Activated T-helper 1 cell treated with anti-CD3 and anti-CD28 coated beads, Interleukin-12 subunit alpha, Interleukin-12 subunit beta, Interleukin-2, Interleukin-4 antibody, amounts not matched to agents 30 ng/mL and 10 ng/mL and 1 ng/mL, durations not matched to agents 14 hours and 24 hours and 36 hours (primary cell): ENCODE results near the gene DCHS1. TPM values are rescaled to one million over a fixed set of nuclear protein-coding genes. Genes with fewer than 3 reads are reported as not detected.
A peak's percentile ranks its signal among the peaks of the same experiment; 100 is the strongest.

Experiments
- DNase-seq: peaks from one replicate; pipeline ENCODE4 v3.0.0; 2021; ENCODE audit warnings: low spot score
- H3K27ac Mint-ChIP-seq: one replicate; pipeline ENCODE4 v1.8.0; 2021; ENCODE audit warnings: mild to moderate bottlenecking, mixed read lengths
- H3K27me3 Mint-ChIP-seq: one replicate; pipeline ENCODE4 v1.8.0; 2022; ENCODE audit warnings: mild to moderate bottlenecking, moderate library complexity, mixed read lengths; ENCODE audit not compliant: insufficient read depth
- H3K36me3 Mint-ChIP-seq: one replicate; pipeline ENCODE4 v1.8.0; 2021; ENCODE audit warnings: low read depth, mixed read lengths
- H3K4me1 Mint-ChIP-seq: one replicate; pipeline ENCODE4 v1.8.0; 2021; ENCODE audit warnings: low read depth, mixed read lengths
- H3K4me3 Mint-ChIP-seq: one replicate; pipeline ENCODE4 v1.8.0; 2021; ENCODE audit warnings: mild to moderate bottlenecking, moderate library complexity, mixed read lengths
- H3K9me3 Mint-ChIP-seq: one replicate; pipeline ENCODE4 v1.8.0; 2021; ENCODE audit warnings: mixed read lengths
- intact Hi-C: fragments of 100-400 bp; cut with micrococcal nuclease; formaldehyde crosslinking; loops from one replicate; pipeline ENCODE4 v1.15.1; 2024
- total RNA-seq: library from RNA; stranded (reverse); gene quantifications from 2 replicates; pipeline ENCODE4 v1.2.3, GENCODE V29; 2022

The DCHS1 gene
- total RNA-seq, 1 donor from 2014 or later: 0.39 TPM

- Mint-ChIP-seq H3K9me3 (no peaks in the 10 kb centered on the region), H3K27ac (peak overlapping the region; percentile 54), H3K27me3 (no peaks in the 10 kb centered on the region), H3K36me3 (peaks cover 10% of the 10 kb centered on the region), H3K4me3 (peak overlapping the region; percentile 43), H3K4me1 (no peaks in the 10 kb centered on the region)
- no peak for DNase-seq
- intact Hi-C loops: loop anchor here (10.0 kb wide), 1 partner anchor 932 kb away; the partner anchor contains the start of genes TRIM22 and TRIM5
Measured at GRCh38 chr11:6616596-6617250, 38.9 kb downstream of the DCHS1 start.

- no peak overlapping the region for H3K27ac Mint-ChIP-seq
Measured at GRCh38 chr11:6615882-6616585, 39.6 kb downstream of the DCHS1 start.

GRCh38 chr11:6615046-6615445, 40.6 kb downstream of the DCHS1 start:
- Mint-ChIP-seq H3K36me3 (peaks cover 21% of the 10 kb centered on the region), H3K4me1 (peaks cover 13% of the 10 kb centered on the region), H3K27me3 (no peaks in the 10 kb centered on the region), H3K27ac (no peak overlapping the region), H3K9me3 (no peaks in the 10 kb centered on the region), H3K4me3 (no peak overlapping the region)
- intact Hi-C loops: loop anchor here (10.0 kb wide), 1 partner anchor 930 kb away; the partner anchor contains the start of genes TRIM22 and TRIM5
- no peak for DNase-seq

More at GRCh38 chr11:6615882-6616585, 39.6 kb downstream of the DCHS1 start:
- DNase-seq: no peak
- H3K36me3 Mint-ChIP-seq: peaks cover 15% of the 10 kb centered on the region
- H3K9me3 Mint-ChIP-seq: no peaks in the 10 kb centered on the region
- H3K4me1 Mint-ChIP-seq: peaks cover 5% of the 10 kb centered on the region
- peak overlapping the region; percentile 6 for H3K4me3 Mint-ChIP-seq
- intact Hi-C loops: loop anchor here (10.0 kb wide), 1 partner anchor 931 kb away; the partner anchor contains the start of genes TRIM22 and TRIM5
- H3K27me3 Mint-ChIP-seq: no peaks in the 10 kb centered on the region

GRCh38 chr11:6614446-6614845, 41.2 kb downstream of the DCHS1 start:
- no peak for DNase-seq
- Mint-ChIP-seq H3K9me3 (no peaks in the 10 kb centered on the region), H3K4me1 (peaks cover 19% of the 10 kb centered on the region), H3K36me3 (peaks cover 27% of the 10 kb centered on the region), H3K27ac (no peak overlapping the region), H3K4me3 (no peak overlapping the region), H3K27me3 (no peaks in the 10 kb centered on the region)
- intact Hi-C loops: loop anchor here (10.0 kb wide), 1 partner anchor 930 kb away; the partner anchor contains the start of genes TRIM22 and TRIM5

GRCh38 chr11:6613496-6613895, 42.1 kb downstream of the DCHS1 start:
- H3K4me3 Mint-ChIP-seq: no peak overlapping the region
- peaks cover 32% of the 10 kb centered on the region for H3K36me3 Mint-ChIP-seq
- H3K4me1 Mint-ChIP-seq: peaks cover 20% of the 10 kb centered on the region
- no peaks in the 10 kb centered on the region for H3K27me3 Mint-ChIP-seq
- no peaks in the 10 kb centered on the region for H3K9me3 Mint-ChIP-seq
- intact Hi-C loops: loop anchor here (2.0 to 10.0 kb wide), 2 partner anchors 133 to 929 kb away; partner anchors contain the start of genes TRIM22 and TRIM5
- no peak for DNase-seq
- no peak overlapping the region for H3K27ac Mint-ChIP-seq

GRCh38 chr11:6612213-6613041, 43.2 kb downstream of the DCHS1 start, which contains the start of gene TAF10:
TAF10 (minus strand) TSS chr11:6612216; CDS start chr11:6612189, 27 bp downstream.
- intact Hi-C loops: loop anchor here (1.0 to 10.0 kb wide), 6 partner anchors 9 to 928 kb away; partner anchors contain the start of genes ARFIP2, FHIP1B, ILK and MRPL17
- H3K27ac Mint-ChIP-seq: peak within 1 kb of the TSS; percentile 87
- peak within 1 kb of the TSS; percentile 93 for H3K4me3 Mint-ChIP-seq
- no peaks in the 10 kb centered on the region for H3K27me3 Mint-ChIP-seq
- peaks cover 38% of the 10 kb centered on the region for H3K36me3 Mint-ChIP-seq
- H3K4me1 Mint-ChIP-seq: peaks cover 29% of the 10 kb centered on the region
- DNase-seq: peak; percentile 95
- H3K9me3 Mint-ChIP-seq: no peaks in the 10 kb centered on the region

- no peaks in the 10 kb centered on the region for H3K27me3 Mint-ChIP-seq
- no peaks in the 10 kb centered on the region for H3K9me3 Mint-ChIP-seq
- H3K36me3 Mint-ChIP-seq: peaks cover 40% of the 10 kb centered on the region
- no peak overlapping the region for H3K27ac Mint-ChIP-seq
- H3K4me3 Mint-ChIP-seq: peak overlapping the region; percentile 93
- no peak for DNase-seq
- intact Hi-C loops: loop anchor here (1.0 to 10.0 kb wide), 7 partner anchors 7 to 927 kb away; partner anchors contain the start of genes ARFIP2, FHIP1B, ILK and MRPL17
- peaks cover 34% of the 10 kb centered on the region for H3K4me1 Mint-ChIP-seq
Measured at GRCh38 chr11:6611963-6612212, 43.7 kb downstream of the DCHS1 start.

GRCh38 chr11:6611092-6611962, 44.3 kb downstream of the DCHS1 start:
- peaks cover 41% of the 10 kb centered on the region for H3K36me3 Mint-ChIP-seq
- peaks cover 40% of the 10 kb centered on the region for H3K4me1 Mint-ChIP-seq
- H3K9me3 Mint-ChIP-seq: no peaks in the 10 kb centered on the region
- no peaks in the 10 kb centered on the region for H3K27me3 Mint-ChIP-seq
- peak overlapping the region; percentile 87 for H3K27ac Mint-ChIP-seq
- peak overlapping the region; percentile 93 for H3K4me3 Mint-ChIP-seq
- intact Hi-C loops: loop anchor here (1.0 to 10.0 kb wide), 2 partner anchors 8 to 927 kb away; partner anchors contain the start of genes TPP1, TRIM22 and TRIM5
- no peak for DNase-seq

GRCh38 chr11:6610591-6610990, 45.0 kb downstream of the DCHS1 start:
- intact Hi-C loops: loop anchor here (10.0 kb wide), 1 partner anchor 926 kb away; the partner anchor contains the start of genes TRIM22 and TRIM5
- H3K36me3 Mint-ChIP-seq: peaks cover 40% of the 10 kb centered on the region
- peak overlapping the region; percentile 87 for H3K27ac Mint-ChIP-seq
- no peaks in the 10 kb centered on the region for H3K27me3 Mint-ChIP-seq
- H3K9me3 Mint-ChIP-seq: no peaks in the 10 kb centered on the region
- H3K4me1 Mint-ChIP-seq: peaks cover 46% of the 10 kb centered on the region
- H3K4me3 Mint-ChIP-seq: peak overlapping the region; percentile 93
- no peak for DNase-seq

- intact Hi-C loops: loop anchor here (10.0 kb wide), 2 partner anchors 925 to 1375 kb away; partner anchors contain the start of genes EIF3F, TRIM22 and TRIM5
- H3K9me3 Mint-ChIP-seq: no peaks in the 10 kb centered on the region
- H3K27me3 Mint-ChIP-seq: no peaks in the 10 kb centered on the region
- H3K27ac Mint-ChIP-seq: peak overlapping the region; percentile 33
- H3K36me3 Mint-ChIP-seq: peaks cover 34% of the 10 kb centered on the region
- H3K4me3 Mint-ChIP-seq: peak overlapping the region; percentile 93
- H3K4me1 Mint-ChIP-seq: peaks cover 46% of the 10 kb centered on the region
- DNase-seq: no peak
Measured at GRCh38 chr11:6609502-6610015, 46.0 kb downstream of the DCHS1 start.

- no peak for DNase-seq
- H3K4me1 Mint-ChIP-seq: peaks cover 46% of the 10 kb centered on the region
- intact Hi-C loops: loop anchor here (10.0 kb wide), 1 partner anchor 1376 kb away; the partner anchor contains the start of gene EIF3F
- H3K9me3 Mint-ChIP-seq: no peaks in the 10 kb centered on the region
- peaks cover 34% of the 10 kb centered on the region for H3K36me3 Mint-ChIP-seq
- H3K27ac Mint-ChIP-seq: no peak overlapping the region
- H3K27me3 Mint-ChIP-seq: no peaks in the 10 kb centered on the region
- H3K4me3 Mint-ChIP-seq: no peak overlapping the region
Measured at GRCh38 chr11:6608726-6609501, 46.7 kb downstream of the DCHS1 start.
